NOMO-1 treated with dmso at 0.1 percent for 144 hours (cell line): ENCODE measurements around the gene PCF11.
"Not testable (repeated sequence)": the region's sequence is repeated elsewhere in the genome, so short reads cannot be mapped to it uniquely, and the experiment has no call there.

ENCODE experiments used
- DNase-seq: peaks from one replicate; lab custom pipeline; 2025; ENCODE audit not compliant: unreplicated experiment; lab: John Stamatoyannopoulos, UW

PCF11 gene

GRCh38 chr11:83156996-83157593 is at the start of gene PCF11:
TSS of gene PCF11 (plus strand) at chr11:83157131. CDS start at chr11:83157440, 309 bp downstream.
- DNase-seq = peak; percentile 37

GRCh38 chr11:83112886-83113285 is 44.0 kb upstream of the PCF11 start:
- no peak for DNase-seq

- no peak for DNase-seq
These were observed 41.9 kb upstream of the PCF11 start for GRCh38 chr11:83115026-83115425.

GRCh38 chr11:83115551-83115950 is 41.4 kb upstream of the PCF11 start:
- no peak for DNase-seq

GRCh38 chr11:83116015-83116641 is 40.8 kb upstream of the PCF11 start:
- DNase-seq = no peak

GRCh38 chr11:83118814-83119213 is 38.1 kb upstream of the PCF11 start:
- no peak for DNase-seq

- DNase-seq = no peak
These were observed 37.7 kb upstream of the PCF11 start for GRCh38 chr11:83119216-83119615.

- no peak for DNase-seq
These were observed 36.6 kb upstream of the PCF11 start for GRCh38 chr11:83120327-83120726.

GRCh38 chr11:83122050-83122449 is 34.9 kb upstream of the PCF11 start:
- no peak for DNase-seq

- no peak for DNase-seq
These were observed 34.2 kb upstream of the PCF11 start for GRCh38 chr11:83122766-83123165.

GRCh38 chr11:83124636-83125424 is 32.1 kb upstream of the PCF11 start:
- DNase-seq = no peak

GRCh38 chr11:83125577-83125976 is 31.4 kb upstream of the PCF11 start:
- no peak for DNase-seq

GRCh38 chr11:83127310-83127637 is 29.7 kb upstream of the PCF11 start:
- DNase-seq = no peak

- DNase-seq = no peak
These were observed 24.7 kb upstream of the PCF11 start for GRCh38 chr11:83132191-83132590.

GRCh38 chr11:83133266-83133665 is 23.7 kb upstream of the PCF11 start:
- DNase-seq = not testable (repeated sequence)

GRCh38 chr11:83139310-83139709 is 17.6 kb upstream of the PCF11 start:
- DNase-seq = no peak

- peak; percentile 41 for DNase-seq
These were observed 16.1 kb upstream of the PCF11 start for GRCh38 chr11:83140691-83141455.

GRCh38 chr11:83147895-83148294 is 9.0 kb upstream of the PCF11 start:
- DNase-seq = no peak

- DNase-seq = no peak
These were observed 6.5 kb upstream of the PCF11 start for GRCh38 chr11:83150450-83150849.

- DNase-seq = no peak
These were observed 5.5 kb upstream of the PCF11 start for GRCh38 chr11:83151274-83151977.

- no peak for DNase-seq
These were observed 4.7 kb upstream of the PCF11 start for GRCh38 chr11:83152264-83152663.
